ENCODE results near the gene POFUT2. TPM values are rescaled to one million over a fixed set of nuclear protein-coding genes. Genes with fewer than 3 reads are reported as not detected.

Gene POFUT2
- total RNA-seq, 1 donor from 2014 or later: 22.5 TPM

GRCh38 chr21:45264912-45265515 lies 22.7 kb downstream of the POFUT2 start:
- H3K27me3 ChIP-seq (ENCODE audit: control insufficient read depth, insufficient read depth, low read length): peaks cover 3% of the 10 kb centered on the region
- no peak for TF ChIP-seq CTCF (IDR thresholded peaks at IDR 0.05; ENCODE audit: insufficient read depth, low read length, poor library complexity, severe bottlenecking)
- no peak overlapping the region for H3K4me3 ChIP-seq (ENCODE audit: low read depth, low read length)
- no peaks in the 10 kb centered on the region for H3K36me3 ChIP-seq (ENCODE audit: control insufficient read depth, insufficient read depth, low read length)
- DNase-seq (ENCODE audit: low read depth): no peak

- TF ChIP-seq CTCF (IDR thresholded peaks at IDR 0.05; ENCODE audit: insufficient read depth, low read length, poor library complexity, severe bottlenecking): no peak
- H3K27me3 ChIP-seq (ENCODE audit: control insufficient read depth, insufficient read depth, low read length): peaks cover 3% of the 10 kb centered on the region
- H3K4me3 ChIP-seq (ENCODE audit: low read depth, low read length): no peak overlapping the region
- no peaks in the 10 kb centered on the region for H3K36me3 ChIP-seq (ENCODE audit: control insufficient read depth, insufficient read depth, low read length)
- DNase-seq (ENCODE audit: low read depth): no peak
These were observed 23.4 kb downstream of the POFUT2 start for GRCh38 chr21:45264146-45264911.

GRCh38 chr21:45263534-45263933 lies 24.2 kb downstream of the POFUT2 start:
- Histone ChIP-seq H3K27me3 (ENCODE audit: control insufficient read depth, insufficient read depth, low read length) (peaks cover 6% of the 10 kb centered on the region), H3K36me3 (ENCODE audit: control insufficient read depth, insufficient read depth, low read length) (no peaks in the 10 kb centered on the region)
- no peak for TF ChIP-seq CTCF (IDR thresholded peaks at IDR 0.05; ENCODE audit: insufficient read depth, low read length, poor library complexity, severe bottlenecking)

GRCh38 chr21:45262616-45263015 lies 25.1 kb downstream of the POFUT2 start:
- DNase-seq (ENCODE audit: low read depth): no peak
- H3K27me3 ChIP-seq (ENCODE audit: control insufficient read depth, insufficient read depth, low read length): peaks cover 14% of the 10 kb centered on the region
- no peak overlapping the region for H3K4me3 ChIP-seq (ENCODE audit: low read depth, low read length)
- no peak for TF ChIP-seq CTCF (IDR thresholded peaks at IDR 0.05; ENCODE audit: insufficient read depth, low read length, poor library complexity, severe bottlenecking)
- H3K36me3 ChIP-seq (ENCODE audit: control insufficient read depth, insufficient read depth, low read length): no peaks in the 10 kb centered on the region

More at GRCh38 chr21:45263534-45263933, 24.2 kb downstream of the POFUT2 start:
- DNase-seq (ENCODE audit: low read depth): no peak
- no peak overlapping the region for H3K4me3 ChIP-seq (ENCODE audit: low read depth, low read length)

- no peak overlapping the region for H3K4me3 ChIP-seq (ENCODE audit: low read depth, low read length)
- H3K27me3 ChIP-seq (ENCODE audit: control insufficient read depth, insufficient read depth, low read length): peaks cover 19% of the 10 kb centered on the region
- H3K36me3 ChIP-seq (ENCODE audit: control insufficient read depth, insufficient read depth, low read length): no peaks in the 10 kb centered on the region
- no peak for TF ChIP-seq CTCF (IDR thresholded peaks at IDR 0.05; ENCODE audit: insufficient read depth, low read length, poor library complexity, severe bottlenecking)
- DNase-seq (ENCODE audit: low read depth): no peak
These were observed 25.6 kb downstream of the POFUT2 start for GRCh38 chr21:45262041-45262581.

Data from kidney epithelial cell (primary cell).